ENCODE results near the gene GDPD3. TPM values are rescaled to one million over a fixed set of nuclear protein-coding genes. Genes with fewer than 3 reads are reported as not detected.

GDPD3 gene
- total and polyA plus RNA-seq, 2 of the 13 experiments (the other 11 are each of a cell fraction or from before 2014, with no cell fraction given) = 18.7 to 20.6 TPM

DNA sequence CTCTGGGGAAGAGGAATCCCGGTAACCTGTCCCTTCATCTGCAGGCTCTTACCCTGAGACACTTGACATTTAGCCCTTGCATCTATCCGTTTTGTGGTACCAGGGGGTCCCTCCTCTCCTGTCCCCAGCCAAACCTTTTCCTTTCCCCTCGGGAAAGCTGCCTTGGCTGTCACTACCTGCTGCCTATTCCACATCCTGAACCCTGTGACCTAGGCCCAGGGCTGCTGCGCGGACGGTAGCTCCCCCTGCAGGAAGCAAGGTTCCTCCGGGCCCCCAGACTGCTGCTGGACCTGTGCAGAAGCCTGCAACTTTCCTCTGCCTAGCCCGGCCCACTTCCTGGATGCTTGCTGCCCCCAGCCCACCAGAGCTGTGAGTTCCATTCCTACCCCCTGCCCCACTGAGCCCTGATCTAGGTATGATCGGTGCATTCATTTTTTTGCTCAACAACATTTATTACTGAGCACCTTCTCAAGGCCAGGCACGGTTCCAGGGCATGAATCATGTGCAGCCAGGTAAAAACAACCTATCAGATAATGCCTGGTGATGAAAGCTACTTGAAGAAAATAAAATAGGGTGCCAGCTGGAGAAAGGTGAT lies 58.3 kb downstream of the GDPD3 start (continued):
- TF ChIP-seq, protein P1, sequence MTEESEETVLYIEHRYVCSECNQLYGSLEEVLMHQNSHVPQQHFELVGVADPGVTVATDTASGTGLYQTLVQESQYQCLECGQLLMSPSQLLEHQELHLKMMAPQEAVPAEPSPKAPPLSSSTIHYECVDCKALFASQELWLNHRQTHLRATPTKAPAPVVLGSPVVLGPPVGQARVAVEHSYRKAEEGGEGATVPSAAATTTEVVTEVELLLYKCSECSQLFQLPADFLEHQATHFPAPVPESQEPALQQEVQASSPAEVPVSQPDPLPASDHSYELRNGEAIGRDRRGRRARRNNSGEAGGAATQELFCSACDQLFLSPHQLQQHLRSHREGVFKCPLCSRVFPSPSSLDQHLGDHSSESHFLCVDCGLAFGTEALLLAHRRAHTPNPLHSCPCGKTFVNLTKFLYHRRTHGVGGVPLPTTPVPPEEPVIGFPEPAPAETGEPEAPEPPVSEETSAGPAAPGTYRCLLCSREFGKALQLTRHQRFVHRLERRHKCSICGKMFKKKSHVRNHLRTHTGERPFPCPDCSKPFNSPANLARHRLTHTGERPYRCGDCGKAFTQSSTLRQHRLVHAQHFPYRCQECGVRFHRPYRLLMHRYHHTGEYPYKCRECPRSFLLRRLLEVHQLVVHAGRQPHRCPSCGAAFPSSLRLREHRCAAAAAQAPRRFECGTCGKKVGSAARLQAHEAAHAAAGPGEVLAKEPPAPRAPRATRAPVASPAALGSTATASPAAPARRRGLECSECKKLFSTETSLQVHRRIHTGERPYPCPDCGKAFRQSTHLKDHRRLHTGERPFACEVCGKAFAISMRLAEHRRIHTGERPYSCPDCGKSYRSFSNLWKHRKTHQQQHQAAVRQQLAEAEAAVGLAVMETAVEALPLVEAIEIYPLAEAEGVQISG (CRISPR knock-in tag; IDR thresholded peaks at IDR 0.05) = peak; percentile 72
- TF ChIP-seq YY1 (IDR thresholded peaks at IDR 0.05; ENCODE audit: insufficient read depth, insufficient replicate concordance, low read depth, low read length) (peak; percentile 50), KLF16 (CRISPR knock-in tag; IDR thresholded peaks at IDR 0.05) (peak in 1 of 2 experiments; percentile 61; a peak in 1 of 4 replicates), ZNF558 (CRISPR knock-in tag; IDR thresholded peaks at IDR 0.05; ENCODE audit: borderline replicate concordance) (no peak), ERF (CRISPR knock-in tag; IDR thresholded peaks at IDR 0.05) (0 out of 2 replicates have a peak, but pooled peaks have one; percentile 22), MIER3 (CRISPR knock-in tag; IDR thresholded peaks at IDR 0.05; ENCODE audit: borderline replicate concordance) (peak; percentile 61; the same call in 1 of the 2 replicates), ATF1 (CRISPR knock-in tag; IDR thresholded peaks at IDR 0.05) (no peak), POGZ (CRISPR knock-in tag; IDR thresholded peaks at IDR 0.05) (no peak), SMC3 (IDR thresholded peaks at IDR 0.05; ENCODE audit: low read length) (peak; percentile 42), LCORL (IDR thresholded peaks at IDR 0.05) (no peak), LCORL (CRISPR knock-in tag; IDR thresholded peaks at IDR 0.05) (0 out of 2 replicates have a peak, but pooled peaks have one; percentile 46), ATF7-NPFF (CRISPR knock-in tag; IDR thresholded peaks at IDR 0.05; ENCODE audit: low read depth) (peak; percentile 62; the same call in 1 of the 2 replicates), ZBTB7B (CRISPR knock-in tag; IDR thresholded peaks at IDR 0.05) (peak; percentile 36; the same call in 1 of the 2 replicates), ZNF383 (CRISPR knock-in tag; IDR thresholded peaks at IDR 0.05; ENCODE audit: borderline replicate concordance) (peak; percentile 53; the same call in 1 of the 2 replicates)
- TF ChIP-seq, protein P2, sequence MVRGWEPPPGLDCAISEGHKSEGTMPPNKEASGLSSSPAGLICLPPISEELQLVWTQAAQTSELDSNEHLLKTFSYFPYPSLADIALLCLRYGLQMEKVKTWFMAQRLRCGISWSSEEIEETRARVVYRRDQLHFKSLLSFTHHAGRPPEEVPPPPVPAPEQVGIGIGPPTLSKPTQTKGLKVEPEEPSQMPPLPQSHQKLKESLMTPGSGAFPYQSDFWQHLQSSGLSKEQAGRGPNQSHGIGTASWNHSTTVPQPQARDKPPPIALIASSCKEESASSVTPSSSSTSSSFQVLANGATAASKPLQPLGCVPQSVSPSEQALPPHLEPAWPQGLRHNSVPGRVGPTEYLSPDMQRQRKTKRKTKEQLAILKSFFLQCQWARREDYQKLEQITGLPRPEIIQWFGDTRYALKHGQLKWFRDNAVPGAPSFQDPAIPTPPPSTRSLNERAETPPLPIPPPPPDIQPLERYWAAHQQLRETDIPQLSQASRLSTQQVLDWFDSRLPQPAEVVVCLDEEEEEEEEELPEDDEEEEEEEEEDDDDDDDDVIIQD (CRISPR knock-in tag; IDR thresholded peaks at IDR 0.05; ENCODE audit: low read depth) = 0 out of 2 replicates have a peak, but pooled peaks have one; percentile 18
- TF ChIP-seq, protein P3, sequence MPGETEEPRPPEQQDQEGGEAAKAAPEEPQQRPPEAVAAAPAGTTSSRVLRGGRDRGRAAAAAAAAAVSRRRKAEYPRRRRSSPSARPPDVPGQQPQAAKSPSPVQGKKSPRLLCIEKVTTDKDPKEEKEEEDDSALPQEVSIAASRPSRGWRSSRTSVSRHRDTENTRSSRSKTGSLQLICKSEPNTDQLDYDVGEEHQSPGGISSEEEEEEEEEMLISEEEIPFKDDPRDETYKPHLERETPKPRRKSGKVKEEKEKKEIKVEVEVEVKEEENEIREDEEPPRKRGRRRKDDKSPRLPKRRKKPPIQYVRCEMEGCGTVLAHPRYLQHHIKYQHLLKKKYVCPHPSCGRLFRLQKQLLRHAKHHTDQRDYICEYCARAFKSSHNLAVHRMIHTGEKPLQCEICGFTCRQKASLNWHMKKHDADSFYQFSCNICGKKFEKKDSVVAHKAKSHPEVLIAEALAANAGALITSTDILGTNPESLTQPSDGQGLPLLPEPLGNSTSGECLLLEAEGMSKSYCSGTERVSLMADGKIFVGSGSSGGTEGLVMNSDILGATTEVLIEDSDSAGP (CRISPR knock-in tag; IDR thresholded peaks at IDR 0.05; ENCODE audit: borderline replicate concordance) = peak; percentile 74
- TF ChIP-seq, protein P4, sequence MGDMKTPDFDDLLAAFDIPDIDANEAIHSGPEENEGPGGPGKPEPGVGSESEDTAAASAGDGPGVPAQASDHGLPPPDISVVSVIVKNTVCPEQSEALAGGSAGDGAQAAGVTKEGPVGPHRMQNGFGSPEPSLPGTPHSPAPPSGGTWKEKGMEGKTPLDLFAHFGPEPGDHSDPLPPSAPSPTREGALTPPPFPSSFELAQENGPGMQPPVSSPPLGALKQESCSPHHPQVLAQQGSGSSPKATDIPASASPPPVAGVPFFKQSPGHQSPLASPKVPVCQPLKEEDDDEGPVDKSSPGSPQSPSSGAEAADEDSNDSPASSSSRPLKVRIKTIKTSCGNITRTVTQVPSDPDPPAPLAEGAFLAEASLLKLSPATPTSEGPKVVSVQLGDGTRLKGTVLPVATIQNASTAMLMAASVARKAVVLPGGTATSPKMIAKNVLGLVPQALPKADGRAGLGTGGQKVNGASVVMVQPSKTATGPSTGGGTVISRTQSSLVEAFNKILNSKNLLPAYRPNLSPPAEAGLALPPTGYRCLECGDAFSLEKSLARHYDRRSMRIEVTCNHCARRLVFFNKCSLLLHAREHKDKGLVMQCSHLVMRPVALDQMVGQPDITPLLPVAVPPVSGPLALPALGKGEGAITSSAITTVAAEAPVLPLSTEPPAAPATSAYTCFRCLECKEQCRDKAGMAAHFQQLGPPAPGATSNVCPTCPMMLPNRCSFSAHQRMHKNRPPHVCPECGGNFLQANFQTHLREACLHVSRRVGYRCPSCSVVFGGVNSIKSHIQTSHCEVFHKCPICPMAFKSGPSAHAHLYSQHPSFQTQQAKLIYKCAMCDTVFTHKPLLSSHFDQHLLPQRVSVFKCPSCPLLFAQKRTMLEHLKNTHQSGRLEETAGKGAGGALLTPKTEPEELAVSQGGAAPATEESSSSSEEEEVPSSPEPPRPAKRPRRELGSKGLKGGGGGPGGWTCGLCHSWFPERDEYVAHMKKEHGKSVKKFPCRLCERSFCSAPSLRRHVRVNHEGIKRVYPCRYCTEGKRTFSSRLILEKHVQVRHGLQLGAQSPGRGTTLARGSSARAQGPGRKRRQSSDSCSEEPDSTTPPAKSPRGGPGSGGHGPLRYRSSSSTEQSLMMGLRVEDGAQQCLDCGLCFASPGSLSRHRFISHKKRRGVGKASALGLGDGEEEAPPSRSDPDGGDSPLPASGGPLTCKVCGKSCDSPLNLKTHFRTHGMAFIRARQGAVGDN (CRISPR knock-in tag; IDR thresholded peaks at IDR 0.05) = peak; percentile 73
- TF ChIP-seq, protein P5, sequence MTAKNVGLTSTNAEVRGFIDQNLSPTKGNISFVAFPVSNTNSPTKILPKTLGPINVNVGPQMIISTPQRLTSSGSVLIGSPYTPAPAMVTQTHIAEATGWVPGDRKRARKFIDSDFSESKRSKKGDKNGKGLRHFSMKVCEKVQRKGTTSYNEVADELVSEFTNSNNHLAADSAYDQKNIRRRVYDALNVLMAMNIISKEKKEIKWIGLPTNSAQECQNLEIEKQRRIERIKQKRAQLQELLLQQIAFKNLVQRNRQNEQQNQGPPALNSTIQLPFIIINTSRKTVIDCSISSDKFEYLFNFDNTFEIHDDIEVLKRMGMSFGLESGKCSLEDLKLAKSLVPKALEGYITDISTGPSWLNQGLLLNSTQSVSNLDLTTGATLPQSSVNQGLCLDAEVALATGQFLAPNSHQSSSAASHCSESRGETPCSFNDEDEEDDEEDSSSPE (CRISPR knock-in tag; IDR thresholded peaks at IDR 0.05) = 0 out of 2 replicates have a peak, but pooled peaks have one; percentile 21

Measured in HepG2 (cell line).